ENCODE results near the gene CSNK1A1.
"Not testable (repeated sequence)": the region's sequence is repeated elsewhere in the genome, so short reads cannot be mapped to it uniquely, and the experiment has no call there.

The CSNK1A1 gene

GRCh38 chr5:149455889-149456409, 95.3 kb downstream of the CSNK1A1 start:
- DNase-seq (ENCODE audit: low read depth): no peak

- DNase-seq (ENCODE audit: low read depth): no peak
Observed at GRCh38 chr5:149453618-149454415, 97.4 kb downstream of the CSNK1A1 start.

GRCh38 chr5:149452665-149453617, 98.3 kb downstream of the CSNK1A1 start:
- no peak for DNase-seq (ENCODE audit: low read depth)

- DNase-seq (ENCODE audit: low read depth): no peak
Observed at GRCh38 chr5:149452007-149452664, 99.1 kb downstream of the CSNK1A1 start.

- DNase-seq (ENCODE audit: low read depth): no peak
Observed at GRCh38 chr5:149450199-149450598, 101.0 kb downstream of the CSNK1A1 start.

- no peak for DNase-seq (ENCODE audit: low read depth)
Observed at GRCh38 chr5:149448831-149449714, 102.2 kb downstream of the CSNK1A1 start.

GRCh38 chr5:149448431-149448830, 102.8 kb downstream of the CSNK1A1 start:
- no peak for DNase-seq (ENCODE audit: low read depth)

- DNase-seq (ENCODE audit: low read depth): no peak
Observed at GRCh38 chr5:149447373-149448367, 103.6 kb downstream of the CSNK1A1 start.

GRCh38 chr5:149446794-149447193, 104.4 kb downstream of the CSNK1A1 start:
- DNase-seq (ENCODE audit: low read depth): not testable (repeated sequence)

GRCh38 chr5:149445739-149446369, 105.4 kb downstream of the CSNK1A1 start:
- no peak for DNase-seq (ENCODE audit: low read depth)

- DNase-seq (ENCODE audit: low read depth): no peak
Observed at GRCh38 chr5:149445343-149445738, 105.9 kb downstream of the CSNK1A1 start.

- not testable (repeated sequence) for DNase-seq (ENCODE audit: low read depth)
Observed at GRCh38 chr5:149444430-149444829, 106.8 kb downstream of the CSNK1A1 start.

GRCh38 chr5:149443210-149443609, 108.0 kb downstream of the CSNK1A1 start:
- DNase-seq (ENCODE audit: low read depth): no peak

- DNase-seq (ENCODE audit: low read depth): peak; percentile 54
Observed at GRCh38 chr5:149442563-149443182, 108.6 kb downstream of the CSNK1A1 start.
